GM23338 (cell line): ENCODE measurements around the gene MAD1L1. TPM values are rescaled to one million over a fixed set of nuclear protein-coding genes. Genes with fewer than 3 reads are reported as not detected.

Source experiments
- ATAC-seq: fragments of 200-7000 bp; cut with Tn5 transposase; 3 replicates; pipeline ENCODE4 v1.9.1; 2020
- DNase-seq: peaks from one replicate; pipeline ENCODE4 v3.0.0-alpha.2; 2015; ENCODE audit warnings: low spot score
- H2AFZ ChIP-seq: fragments of 200-600 bp; sonication (generic); 2 replicates; pipeline ENCODE4 v1.8.0; 2016; ENCODE audit warnings: antibody characterized with exemption, mild to moderate bottlenecking, moderate library complexity
- H3F3A ChIP-seq: fragments of 200-600 bp; sonication (generic); replicated peaks from 2 replicates; pipeline ENCODE4 v1.8.0; 2017; ENCODE audit warnings: antibody characterized with exemption, mixed run types, low read depth
- H3K27ac ChIP-seq: fragments of 200-600 bp; sonication (generic); 2 replicates; pipeline ENCODE4 v1.6.1; 2016; ENCODE audit warnings: low read depth
- H3K27me3 ChIP-seq: fragments of 200-600 bp; sonication (generic); 2 replicates; pipeline ENCODE4 v1.8.0; 2016; ENCODE audit warnings: mild to moderate bottlenecking, mixed run types, moderate library complexity; ENCODE audit not compliant: insufficient read depth
- H3K36me3 ChIP-seq: fragments of 200-600 bp; sonication (generic); 2 replicates; pipeline ENCODE4 v1.8.0; 2016; ENCODE audit warnings: mild to moderate bottlenecking; ENCODE audit not compliant: insufficient read depth
- H3K4me1 ChIP-seq: fragments of 200-600 bp; sonication (generic); 2 replicates; pipeline ENCODE4 v1.8.0; 2016; ENCODE audit warnings: mild to moderate bottlenecking, moderate library complexity; ENCODE audit not compliant: insufficient read depth
- H3K4me2 ChIP-seq: fragments of 200-600 bp; sonication (generic); 2 replicates; pipeline ENCODE4 v1.7.1; 2017; ENCODE audit warnings: mixed run types
- H3K4me3 ChIP-seq: fragments of 200-600 bp; sonication (generic); 2 replicates; pipeline ENCODE4 v1.6.1; 2016; ENCODE audit warnings: mixed run types
- H3K79me2 ChIP-seq: fragments of 200-600 bp; sonication (generic); replicated peaks from 2 replicates; pipeline ENCODE4 v1.8.0; 2017; ENCODE audit warnings: mild to moderate bottlenecking; ENCODE audit not compliant: insufficient read depth
- H3K9me2 ChIP-seq: fragments of 200-600 bp; sonication (generic); 2 replicates; pipeline ENCODE4 v1.8.0; 2017; ENCODE audit not compliant: insufficient read depth
- H4K20me1 ChIP-seq: fragments of 200-600 bp; sonication (generic); replicated peaks from 2 replicates; pipeline ENCODE4 v1.8.0; 2017; ENCODE audit warnings: mild to moderate bottlenecking; ENCODE audit not compliant: insufficient read depth
- H3K27ac Mint-ChIP-seq: 2 replicates; pipeline ENCODE4 v1.8.0; 2020; ENCODE audit warnings: inconsistent platforms, mild to moderate bottlenecking, moderate library complexity, mixed read lengths
- H3K27me3 Mint-ChIP-seq: 3 replicates; pipeline ENCODE4 v1.8.0; 2022; ENCODE audit warnings: low read depth, mild to moderate bottlenecking, moderate library complexity, mixed read lengths, inconsistent platforms; ENCODE audit not compliant: insufficient read depth, poor library complexity
- H3K36me3 Mint-ChIP-seq: 3 replicates; pipeline ENCODE4 v1.8.0; 2021; ENCODE audit warnings: low read depth, mild to moderate bottlenecking, inconsistent platforms, moderate library complexity, mixed read lengths
- H3K4me1 Mint-ChIP-seq: 3 replicates; pipeline ENCODE4 v1.8.0; 2020; ENCODE audit warnings: mild to moderate bottlenecking, inconsistent platforms, mixed read lengths
- H3K4me3 Mint-ChIP-seq: 3 replicates; pipeline ENCODE4 v1.8.0; 2021; ENCODE audit warnings: moderate library complexity, mild to moderate bottlenecking, inconsistent platforms, mixed read lengths
- H3K9me3 Mint-ChIP-seq: 3 replicates; pipeline ENCODE4 v1.8.0; 2020; ENCODE audit warnings: moderate library complexity, mild to moderate bottlenecking, inconsistent platforms, mixed read lengths
- CREB1 ChIP-seq: fragments of 250-450 bp; sonication (Bioruptor Pico); IDR thresholded peaks from 2 replicates; pipeline ENCODE4 v1.5.0; 2020; ENCODE audit warnings: low read depth, mild to moderate bottlenecking, moderate library complexity
- EZH2 ChIP-seq: fragments of 200-600 bp; sonication (generic); IDR thresholded peaks from one replicate; pipeline ENCODE4 v1.8.0; 2017; ENCODE audit warnings: antibody characterized with exemption, mild to moderate bottlenecking, low read depth; ENCODE audit not compliant: unreplicated experiment
- EZH2phosphoT487 ChIP-seq: fragments of 200-600 bp; sonication (generic); IDR thresholded peaks from one replicate; pipeline ENCODE4 v1.8.1; 2018; ENCODE audit warnings: antibody characterized with exemption; ENCODE audit not compliant: unreplicated experiment
- JUNB ChIP-seq: IDR thresholded peaks from one replicate; pipeline ENCODE4 v1.6.1; 2016; ENCODE audit warnings: antibody characterized with exemption; ENCODE audit not compliant: unreplicated experiment
- NANOG ChIP-seq: IDR thresholded peaks from 2 replicates; pipeline ENCODE4 v1.6.1; 2016; ENCODE audit warnings: antibody characterized with exemption, borderline replicate concordance
- POLR2AphosphoS5 ChIP-seq: IDR thresholded peaks from 2 replicates; pipeline ENCODE4 v1.6.1; 2016; ENCODE audit warnings: antibody characterized with exemption, low read depth
- STAT1 ChIP-seq: IDR thresholded peaks from one replicate; pipeline ENCODE4 v1.6.1; 2016; ENCODE audit warnings: antibody characterized with exemption; ENCODE audit not compliant: unreplicated experiment
- ZNF114 ChIP-seq: fragments of 250-450 bp; sonication (Bioruptor Pico); IDR thresholded peaks from 2 replicates; pipeline ENCODE4 v1.5.0; 2020; ENCODE audit warnings: mild to moderate bottlenecking, moderate library complexity
- ZNF331 ChIP-seq: fragments of 250-450 bp; sonication (Bioruptor Pico); IDR thresholded peaks from 2 replicates; pipeline ENCODE4 v1.5.0; 2020; ENCODE audit warnings: low read depth, mild to moderate bottlenecking, moderate library complexity
- polyA plus RNA-seq: library from polyadenylated mRNA; unstranded; fragments of >200 nt; fragmentation: Nextera tagmentation; extraction: Ambion mirVana; gene quantifications from 2 replicates; pipeline ENCODE4 v1.2.1, GENCODE V29; 2016
- total RNA-seq: library from RNA; depleted of rRNA; stranded (reverse); fragments of >200 nt; shearing (Covaris generic); gene quantifications from 2 replicates; pipeline ENCODE4 v1.2.3, GENCODE V29; 2014
- TF ChIP-seq, protein P1 (sequence below): IDR thresholded peaks from one replicate; pipeline ENCODE4 v1.6.1; 2018; ENCODE audit warnings: antibody characterized with exemption; ENCODE audit not compliant: unreplicated experiment
- TF ChIP-seq, protein P2 (sequence below): IDR thresholded peaks from 2 replicates; pipeline ENCODE4 v1.6.1; 2016; ENCODE audit warnings: antibody characterized with exemption
- TF ChIP-seq, protein P3 (sequence below), 2 experiments: fragments of 200-600 bp in 1 of 2; sonication (generic) in 1 of 2; conservative IDR thresholded peaks; 2 replicates each; pipeline versions ENCODE4 v1.5.1 to v1.6.1; 2016 to 2017; ENCODE audit warnings: antibody characterized with exemption in 2 of 2, low read depth in 2 of 2, mild to moderate bottlenecking in 2 of 2, moderate library complexity in 1 of 2
- TF ChIP-seq, protein P4 (sequence below): fragments of 250-450 bp; sonication (Bioruptor Pico); IDR thresholded peaks from 2 replicates; pipeline ENCODE4 v1.5.0; 2020; ENCODE audit warnings: mild to moderate bottlenecking, moderate library complexity

MAD1L1 gene
- total and polyA plus RNA-seq, 2 experiments from 2014 or later = 40.3 to 59.3 TPM

DNA sequence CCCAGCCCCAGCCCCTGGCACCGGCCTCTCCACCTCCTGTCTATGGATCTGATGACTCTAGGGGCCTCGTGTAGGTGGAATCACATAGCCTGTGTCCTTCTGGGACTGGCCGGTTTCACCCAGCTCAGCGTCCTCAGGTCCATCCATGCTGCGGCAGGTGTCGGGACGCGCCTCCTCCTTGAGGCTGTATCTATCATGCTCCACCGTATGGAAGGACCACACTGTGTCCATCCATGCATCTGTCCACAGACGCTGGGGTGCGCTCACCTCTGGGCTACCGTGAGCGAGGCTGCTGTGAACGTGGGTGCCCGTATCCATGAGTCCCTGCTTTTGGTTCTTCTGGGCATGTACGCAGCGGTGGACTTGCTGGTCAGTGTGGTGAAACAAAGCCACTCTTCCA is 281.1 kb downstream of the MAD1L1 start:
- H3K27me3 ChIP-seq = no peaks in the 10 kb centered on the region
- no peak overlapping the region for H3K4me3 Mint-ChIP-seq
- DNase-seq = no peak
- no peak for ATAC-seq
- no peaks in the 10 kb centered on the region for H3F3A ChIP-seq
- no peaks in the 10 kb centered on the region for H3K9me3 Mint-ChIP-seq
- H3K27ac ChIP-seq = no peak overlapping the region
- TF ChIP-seq, protein P1, sequence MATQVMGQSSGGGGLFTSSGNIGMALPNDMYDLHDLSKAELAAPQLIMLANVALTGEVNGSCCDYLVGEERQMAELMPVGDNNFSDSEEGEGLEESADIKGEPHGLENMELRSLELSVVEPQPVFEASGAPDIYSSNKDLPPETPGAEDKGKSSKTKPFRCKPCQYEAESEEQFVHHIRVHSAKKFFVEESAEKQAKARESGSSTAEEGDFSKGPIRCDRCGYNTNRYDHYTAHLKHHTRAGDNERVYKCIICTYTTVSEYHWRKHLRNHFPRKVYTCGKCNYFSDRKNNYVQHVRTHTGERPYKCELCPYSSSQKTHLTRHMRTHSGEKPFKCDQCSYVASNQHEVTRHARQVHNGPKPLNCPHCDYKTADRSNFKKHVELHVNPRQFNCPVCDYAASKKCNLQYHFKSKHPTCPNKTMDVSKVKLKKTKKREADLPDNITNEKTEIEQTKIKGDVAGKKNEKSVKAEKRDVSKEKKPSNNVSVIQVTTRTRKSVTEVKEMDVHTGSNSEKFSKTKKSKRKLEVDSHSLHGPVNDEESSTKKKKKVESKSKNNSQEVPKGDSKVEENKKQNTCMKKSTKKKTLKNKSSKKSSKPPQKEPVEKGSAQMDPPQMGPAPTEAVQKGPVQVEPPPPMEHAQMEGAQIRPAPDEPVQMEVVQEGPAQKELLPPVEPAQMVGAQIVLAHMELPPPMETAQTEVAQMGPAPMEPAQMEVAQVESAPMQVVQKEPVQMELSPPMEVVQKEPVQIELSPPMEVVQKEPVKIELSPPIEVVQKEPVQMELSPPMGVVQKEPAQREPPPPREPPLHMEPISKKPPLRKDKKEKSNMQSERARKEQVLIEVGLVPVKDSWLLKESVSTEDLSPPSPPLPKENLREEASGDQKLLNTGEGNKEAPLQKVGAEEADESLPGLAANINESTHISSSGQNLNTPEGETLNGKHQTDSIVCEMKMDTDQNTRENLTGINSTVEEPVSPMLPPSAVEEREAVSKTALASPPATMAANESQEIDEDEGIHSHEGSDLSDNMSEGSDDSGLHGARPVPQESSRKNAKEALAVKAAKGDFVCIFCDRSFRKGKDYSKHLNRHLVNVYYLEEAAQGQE = no peak
- TF ChIP-seq CREB1 (CRISPR knock-in tag) (no peak), ZNF331 (CRISPR knock-in tag) (no peak), ZNF114 (CRISPR knock-in tag) (no peak), NANOG (no peak), EZH2 (no peak), POLR2AphosphoS5 (no peak), EZH2phosphoT487 (no peak), JUNB (no peak), STAT1 (no peak)
- TF ChIP-seq, protein P2, sequence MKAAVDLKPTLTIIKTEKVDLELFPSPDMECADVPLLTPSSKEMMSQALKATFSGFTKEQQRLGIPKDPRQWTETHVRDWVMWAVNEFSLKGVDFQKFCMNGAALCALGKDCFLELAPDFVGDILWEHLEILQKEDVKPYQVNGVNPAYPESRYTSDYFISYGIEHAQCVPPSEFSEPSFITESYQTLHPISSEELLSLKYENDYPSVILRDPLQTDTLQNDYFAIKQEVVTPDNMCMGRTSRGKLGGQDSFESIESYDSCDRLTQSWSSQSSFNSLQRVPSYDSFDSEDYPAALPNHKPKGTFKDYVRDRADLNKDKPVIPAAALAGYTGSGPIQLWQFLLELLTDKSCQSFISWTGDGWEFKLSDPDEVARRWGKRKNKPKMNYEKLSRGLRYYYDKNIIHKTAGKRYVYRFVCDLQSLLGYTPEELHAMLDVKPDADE = no peak
- TF ChIP-seq, protein P3, sequence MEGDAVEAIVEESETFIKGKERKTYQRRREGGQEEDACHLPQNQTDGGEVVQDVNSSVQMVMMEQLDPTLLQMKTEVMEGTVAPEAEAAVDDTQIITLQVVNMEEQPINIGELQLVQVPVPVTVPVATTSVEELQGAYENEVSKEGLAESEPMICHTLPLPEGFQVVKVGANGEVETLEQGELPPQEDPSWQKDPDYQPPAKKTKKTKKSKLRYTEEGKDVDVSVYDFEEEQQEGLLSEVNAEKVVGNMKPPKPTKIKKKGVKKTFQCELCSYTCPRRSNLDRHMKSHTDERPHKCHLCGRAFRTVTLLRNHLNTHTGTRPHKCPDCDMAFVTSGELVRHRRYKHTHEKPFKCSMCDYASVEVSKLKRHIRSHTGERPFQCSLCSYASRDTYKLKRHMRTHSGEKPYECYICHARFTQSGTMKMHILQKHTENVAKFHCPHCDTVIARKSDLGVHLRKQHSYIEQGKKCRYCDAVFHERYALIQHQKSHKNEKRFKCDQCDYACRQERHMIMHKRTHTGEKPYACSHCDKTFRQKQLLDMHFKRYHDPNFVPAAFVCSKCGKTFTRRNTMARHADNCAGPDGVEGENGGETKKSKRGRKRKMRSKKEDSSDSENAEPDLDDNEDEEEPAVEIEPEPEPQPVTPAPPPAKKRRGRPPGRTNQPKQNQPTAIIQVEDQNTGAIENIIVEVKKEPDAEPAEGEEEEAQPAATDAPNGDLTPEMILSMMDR (conservative IDR thresholded peaks at IDR 0.05; ENCODE audit: low read depth in 2 of 2) = no peak
- TF ChIP-seq, protein P4, sequence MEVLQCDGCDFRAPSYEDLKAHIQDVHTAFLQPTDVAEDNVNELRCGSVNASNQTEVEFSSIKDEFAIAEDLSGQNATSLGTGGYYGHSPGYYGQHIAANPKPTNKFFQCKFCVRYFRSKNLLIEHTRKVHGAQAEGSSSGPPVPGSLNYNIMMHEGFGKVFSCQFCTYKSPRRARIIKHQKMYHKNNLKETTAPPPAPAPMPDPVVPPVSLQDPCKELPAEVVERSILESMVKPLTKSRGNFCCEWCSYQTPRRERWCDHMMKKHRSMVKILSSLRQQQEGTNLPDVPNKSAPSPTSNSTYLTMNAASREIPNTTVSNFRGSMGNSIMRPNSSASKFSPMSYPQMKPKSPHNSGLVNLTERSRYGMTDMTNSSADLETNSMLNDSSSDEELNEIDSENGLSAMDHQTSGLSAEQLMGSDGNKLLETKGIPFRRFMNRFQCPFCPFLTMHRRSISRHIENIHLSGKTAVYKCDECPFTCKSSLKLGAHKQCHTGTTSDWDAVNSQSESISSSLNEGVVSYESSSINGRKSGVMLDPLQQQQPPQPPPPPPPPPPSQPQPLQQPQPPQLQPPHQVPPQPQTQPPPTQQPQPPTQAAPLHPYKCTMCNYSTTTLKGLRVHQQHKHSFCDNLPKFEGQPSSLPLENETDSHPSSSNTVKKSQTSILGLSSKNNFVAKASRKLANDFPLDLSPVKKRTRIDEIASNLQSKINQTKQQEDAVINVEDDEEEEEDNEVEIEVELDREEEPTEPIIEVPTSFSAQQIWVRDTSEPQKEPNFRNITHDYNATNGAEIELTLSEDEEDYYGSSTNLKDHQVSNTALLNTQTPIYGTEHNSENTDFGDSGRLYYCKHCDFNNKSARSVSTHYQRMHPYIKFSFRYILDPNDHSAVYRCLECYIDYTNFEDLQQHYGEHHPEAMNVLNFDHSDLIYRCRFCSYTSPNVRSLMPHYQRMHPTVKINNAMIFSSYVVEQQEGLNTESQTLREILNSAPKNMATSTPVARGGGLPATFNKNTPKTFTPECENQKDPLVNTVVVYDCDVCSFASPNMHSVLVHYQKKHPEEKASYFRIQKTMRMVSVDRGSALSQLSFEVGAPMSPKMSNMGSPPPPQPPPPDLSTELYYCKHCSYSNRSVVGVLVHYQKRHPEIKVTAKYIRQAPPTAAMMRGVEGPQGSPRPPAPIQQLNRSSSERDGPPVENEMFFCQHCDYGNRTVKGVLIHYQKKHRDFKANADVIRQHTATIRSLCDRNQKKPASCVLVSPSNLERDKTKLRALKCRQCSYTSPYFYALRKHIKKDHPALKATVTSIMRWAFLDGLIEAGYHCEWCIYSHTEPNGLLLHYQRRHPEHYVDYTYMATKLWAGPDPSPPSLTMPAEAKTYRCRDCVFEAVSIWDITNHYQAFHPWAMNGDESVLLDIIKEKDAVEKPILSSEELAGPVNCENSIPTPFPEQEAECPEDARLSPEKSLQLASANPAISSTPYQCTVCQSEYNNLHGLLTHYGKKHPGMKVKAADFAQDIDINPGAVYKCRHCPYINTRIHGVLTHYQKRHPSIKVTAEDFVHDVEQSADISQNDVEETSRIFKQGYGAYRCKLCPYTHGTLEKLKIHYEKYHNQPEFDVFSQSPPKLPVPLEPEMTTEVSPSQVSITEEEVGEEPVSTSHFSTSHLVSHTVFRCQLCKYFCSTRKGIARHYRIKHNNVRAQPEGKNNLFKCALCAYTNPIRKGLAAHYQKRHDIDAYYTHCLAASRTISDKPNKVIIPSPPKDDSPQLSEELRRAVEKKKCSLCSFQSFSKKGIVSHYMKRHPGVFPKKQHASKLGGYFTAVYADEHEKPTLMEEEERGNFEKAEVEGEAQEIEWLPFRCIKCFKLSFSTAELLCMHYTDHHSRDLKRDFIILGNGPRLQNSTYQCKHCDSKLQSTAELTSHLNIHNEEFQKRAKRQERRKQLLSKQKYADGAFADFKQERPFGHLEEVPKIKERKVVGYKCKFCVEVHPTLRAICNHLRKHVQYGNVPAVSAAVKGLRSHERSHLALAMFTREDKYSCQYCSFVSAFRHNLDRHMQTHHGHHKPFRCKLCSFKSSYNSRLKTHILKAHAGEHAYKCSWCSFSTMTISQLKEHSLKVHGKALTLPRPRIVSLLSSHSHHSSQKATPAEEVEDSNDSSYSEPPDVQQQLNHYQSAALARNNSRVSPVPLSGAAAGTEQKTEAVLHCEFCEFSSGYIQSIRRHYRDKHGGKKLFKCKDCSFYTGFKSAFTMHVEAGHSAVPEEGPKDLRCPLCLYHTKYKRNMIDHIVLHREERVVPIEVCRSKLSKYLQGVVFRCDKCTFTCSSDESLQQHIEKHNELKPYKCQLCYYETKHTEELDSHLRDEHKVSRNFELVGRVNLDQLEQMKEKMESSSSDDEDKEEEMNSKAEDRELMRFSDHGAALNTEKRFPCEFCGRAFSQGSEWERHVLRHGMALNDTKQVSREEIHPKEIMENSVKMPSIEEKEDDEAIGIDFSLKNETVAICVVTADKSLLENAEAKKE (CRISPR knock-in tag) = no peak
- no peak overlapping the region for H3K4me2 ChIP-seq
- no peak overlapping the region for H3K4me3 ChIP-seq
- H4K20me1 ChIP-seq = no peaks in the 10 kb centered on the region; the same call in 1 of the 2 replicates
- no peak overlapping the region for H3K27ac Mint-ChIP-seq
- H3K4me1 Mint-ChIP-seq = no peaks in the 10 kb centered on the region
- no peaks in the 10 kb centered on the region for H3K79me2 ChIP-seq
- peaks cover 10% of the 10 kb centered on the region for H3K27me3 Mint-ChIP-seq
- H3K4me1 ChIP-seq = no peaks in the 10 kb centered on the region
- no peaks in the 10 kb centered on the region for H3K36me3 ChIP-seq
- no peaks in the 10 kb centered on the region for H3K36me3 Mint-ChIP-seq
- H3K9me2 ChIP-seq = no peaks in the 10 kb centered on the region
- no peak overlapping the region for H2AFZ ChIP-seq
